GM13977 (cell line): ENCODE results near the gene CILP2.
A peak's percentile ranks its signal among the peaks of the same experiment; 100 is the strongest.

ENCODE experiments used
- DNase-seq: peaks from one replicate; pipeline ENCODE4 v3.0.0; 2012; ENCODE audit warnings: low spot score
- CTCF ChIP-seq: IDR thresholded peaks from 2 replicates; pipeline ENCODE4 v1.5.1; 2012; ENCODE audit warnings: mild to moderate bottlenecking, control low read depth; ENCODE audit not compliant: insufficient read depth; ENCODE audit errors: extremely low read depth, missing control alignments
- in situ Hi-C: fragments of 300-500 bp; cut with MboI; formaldehyde crosslinking; loops from one replicate; pipeline ENCODE4 v1.12.0; 2022; ENCODE audit warnings: low sequenced_read_pairs, low pct_unique_long_range_greater_than_20kb, mixed read lengths, inconsistent platforms; ENCODE audit not compliant: unreplicated experiment

CILP2 gene

GRCh38 chr19:19514881-19515641 is 23.0 kb upstream of the CILP2 start, which contains the start of gene TSSK6:
TSS of gene TSSK6 (minus strand) at chr19:19515548. CDS start at chr19:19515427, 121 bp downstream.
- no peak for DNase-seq
- in situ Hi-C loops, result no loop called here
- TF ChIP-seq CTCF, result no peak

GRCh38 chr19:19515642-19516519 is 22.2 kb upstream of the CILP2 start, which contains the start of gene NDUFA13:
TSS of gene NDUFA13 (plus strand) at chr19:19516225. CDS start at chr19:19516239, 14 bp downstream.
- in situ Hi-C loops, result no loop called here
- DNase-seq, result peak; percentile 96
- no peak for TF ChIP-seq CTCF

GRCh38 chr19:19517235-19517619 is 20.8 kb upstream of the CILP2 start:
- no peak for DNase-seq
- no peak for TF ChIP-seq CTCF
- in situ Hi-C loops, result no loop called here

- in situ Hi-C loops, result loop anchor here (10.0 kb wide), 1 partner anchor 124 kb away; the partner anchor contains the start of gene GMIP
- no peak for TF ChIP-seq CTCF
Measured at GRCh38 chr19:19520989-19521388, 17.1 kb upstream of the CILP2 start.

GRCh38 chr19:19523177-19523576 is 14.9 kb upstream of the CILP2 start:
- DNase-seq, result no peak
- in situ Hi-C loops, result loop anchor here (10.0 kb wide), 1 partner anchor 122 kb away; the partner anchor contains the start of gene GMIP
- TF ChIP-seq CTCF, result no peak

More at GRCh38 chr19:19520989-19521388, 17.1 kb upstream of the CILP2 start:
- DNase-seq, result no peak

- in situ Hi-C loops, result loop anchor here (10.0 kb wide), 1 partner anchor 121 kb away; the partner anchor contains the start of gene GMIP
- TF ChIP-seq CTCF, result peak; percentile 23
- no peak for DNase-seq
Measured at GRCh38 chr19:19524053-19524452, 14.0 kb upstream of the CILP2 start.
